HL-60 (cell line): Measurements from ENCODE around the gene NBPF1.
"Not testable (repeated sequence)": the region's sequence is repeated elsewhere in the genome, so short reads cannot be mapped to it uniquely, and the experiment has no call there.

Source experiments
- GABPA ChIP-seq: IDR thresholded peaks from 2 replicates; pipeline ENCODE4 v1.6.1; 2012; ENCODE audit warnings: low read depth
- POLR2AphosphoS5 ChIP-seq: IDR thresholded peaks from 2 replicates; pipeline ENCODE4 v1.6.1; 2012; ENCODE audit warnings: low read depth
- SPI1 ChIP-seq: IDR thresholded peaks from 2 replicates; pipeline ENCODE4 v1.6.1; 2012; ENCODE audit warnings: low read depth, mild to moderate bottlenecking, borderline replicate concordance
- TF ChIP-seq, protein P1 (sequence below): IDR thresholded peaks from one replicate; pipeline ENCODE4 v1.5.1; 2011; ENCODE audit warnings: low read length, control low read depth, inconsistent platforms; ENCODE audit not compliant: insufficient read depth
- TF ChIP-seq, protein P2 (sequence below): IDR thresholded peaks from 2 replicates; pipeline ENCODE4 v1.6.1; 2012; ENCODE audit warnings: low read depth; ENCODE audit not compliant: insufficient replicate concordance

DNA sequence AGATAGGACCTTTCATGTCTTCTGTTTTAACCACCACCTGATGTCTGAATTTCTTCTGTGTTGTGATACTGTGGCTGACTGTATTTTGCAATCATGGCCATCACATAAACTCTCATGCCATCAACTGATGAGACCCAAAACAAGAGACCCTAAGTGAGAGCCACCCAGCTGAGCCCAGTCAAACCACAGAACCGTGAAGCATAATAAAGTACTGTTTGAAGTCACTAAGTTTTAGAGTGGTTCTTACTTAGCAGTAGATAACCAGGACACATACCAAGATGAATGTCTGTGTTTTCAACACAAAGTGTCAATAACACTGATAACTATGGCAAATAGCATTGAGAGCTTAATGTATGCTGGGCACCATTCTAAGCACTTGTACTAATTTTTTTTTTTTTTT, 63.8 kb downstream of the NBPF1 start:
- TF ChIP-seq, protein P1, sequence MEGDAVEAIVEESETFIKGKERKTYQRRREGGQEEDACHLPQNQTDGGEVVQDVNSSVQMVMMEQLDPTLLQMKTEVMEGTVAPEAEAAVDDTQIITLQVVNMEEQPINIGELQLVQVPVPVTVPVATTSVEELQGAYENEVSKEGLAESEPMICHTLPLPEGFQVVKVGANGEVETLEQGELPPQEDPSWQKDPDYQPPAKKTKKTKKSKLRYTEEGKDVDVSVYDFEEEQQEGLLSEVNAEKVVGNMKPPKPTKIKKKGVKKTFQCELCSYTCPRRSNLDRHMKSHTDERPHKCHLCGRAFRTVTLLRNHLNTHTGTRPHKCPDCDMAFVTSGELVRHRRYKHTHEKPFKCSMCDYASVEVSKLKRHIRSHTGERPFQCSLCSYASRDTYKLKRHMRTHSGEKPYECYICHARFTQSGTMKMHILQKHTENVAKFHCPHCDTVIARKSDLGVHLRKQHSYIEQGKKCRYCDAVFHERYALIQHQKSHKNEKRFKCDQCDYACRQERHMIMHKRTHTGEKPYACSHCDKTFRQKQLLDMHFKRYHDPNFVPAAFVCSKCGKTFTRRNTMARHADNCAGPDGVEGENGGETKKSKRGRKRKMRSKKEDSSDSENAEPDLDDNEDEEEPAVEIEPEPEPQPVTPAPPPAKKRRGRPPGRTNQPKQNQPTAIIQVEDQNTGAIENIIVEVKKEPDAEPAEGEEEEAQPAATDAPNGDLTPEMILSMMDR = not testable (repeated sequence)
- TF ChIP-seq, protein P2, sequence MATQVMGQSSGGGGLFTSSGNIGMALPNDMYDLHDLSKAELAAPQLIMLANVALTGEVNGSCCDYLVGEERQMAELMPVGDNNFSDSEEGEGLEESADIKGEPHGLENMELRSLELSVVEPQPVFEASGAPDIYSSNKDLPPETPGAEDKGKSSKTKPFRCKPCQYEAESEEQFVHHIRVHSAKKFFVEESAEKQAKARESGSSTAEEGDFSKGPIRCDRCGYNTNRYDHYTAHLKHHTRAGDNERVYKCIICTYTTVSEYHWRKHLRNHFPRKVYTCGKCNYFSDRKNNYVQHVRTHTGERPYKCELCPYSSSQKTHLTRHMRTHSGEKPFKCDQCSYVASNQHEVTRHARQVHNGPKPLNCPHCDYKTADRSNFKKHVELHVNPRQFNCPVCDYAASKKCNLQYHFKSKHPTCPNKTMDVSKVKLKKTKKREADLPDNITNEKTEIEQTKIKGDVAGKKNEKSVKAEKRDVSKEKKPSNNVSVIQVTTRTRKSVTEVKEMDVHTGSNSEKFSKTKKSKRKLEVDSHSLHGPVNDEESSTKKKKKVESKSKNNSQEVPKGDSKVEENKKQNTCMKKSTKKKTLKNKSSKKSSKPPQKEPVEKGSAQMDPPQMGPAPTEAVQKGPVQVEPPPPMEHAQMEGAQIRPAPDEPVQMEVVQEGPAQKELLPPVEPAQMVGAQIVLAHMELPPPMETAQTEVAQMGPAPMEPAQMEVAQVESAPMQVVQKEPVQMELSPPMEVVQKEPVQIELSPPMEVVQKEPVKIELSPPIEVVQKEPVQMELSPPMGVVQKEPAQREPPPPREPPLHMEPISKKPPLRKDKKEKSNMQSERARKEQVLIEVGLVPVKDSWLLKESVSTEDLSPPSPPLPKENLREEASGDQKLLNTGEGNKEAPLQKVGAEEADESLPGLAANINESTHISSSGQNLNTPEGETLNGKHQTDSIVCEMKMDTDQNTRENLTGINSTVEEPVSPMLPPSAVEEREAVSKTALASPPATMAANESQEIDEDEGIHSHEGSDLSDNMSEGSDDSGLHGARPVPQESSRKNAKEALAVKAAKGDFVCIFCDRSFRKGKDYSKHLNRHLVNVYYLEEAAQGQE = not testable (repeated sequence)
- not testable (repeated sequence) for TF ChIP-seq POLR2AphosphoS5, GABPA, SPI1
